GM12891 (cell line): Measurements from ENCODE around the gene ZIC5.
"Not testable (repeated sequence)": the region's sequence is repeated elsewhere in the genome, so short reads cannot be mapped to it uniquely, and the experiment has no call there.

ENCODE experiments used
- DNase-seq: peaks from one replicate; pipeline ENCODE4 v3.0.0; 2011; ENCODE audit warnings: low spot score; ENCODE audit not compliant: insufficient read length
- FAIRE-seq: peaks from 2 replicates; lab custom pipeline; 2011; peaks lifted over from hg19 to GRCh38; lab: Jason Lieb, UNC
- PAX5 ChIP-seq: IDR thresholded peaks from 2 replicates; pipeline ENCODE4 v1.6.1; 2011; ENCODE audit warnings: low read length, moderate library complexity, mild to moderate bottlenecking; ENCODE audit not compliant: insufficient read depth, severe bottlenecking
- POLR2A ChIP-seq: IDR thresholded peaks from 2 replicates; pipeline ENCODE4 v1.6.1; 2011; ENCODE audit warnings: low read depth, low read length, control low read depth
- POLR2AphosphoS5 ChIP-seq: IDR thresholded peaks from 2 replicates; pipeline ENCODE4 v1.6.1; 2011; ENCODE audit warnings: low read depth, low read length, control low read depth
- POU2F2 ChIP-seq: IDR thresholded peaks from 2 replicates; pipeline ENCODE4 v1.6.1; 2011; ENCODE audit warnings: low read depth, mild to moderate bottlenecking, control low read depth, low read length, moderate library complexity
- SPI1 ChIP-seq: IDR thresholded peaks from 2 replicates; pipeline ENCODE4 v1.6.1; 2011; ENCODE audit warnings: low read depth, low read length, control low read depth
- TAF1 ChIP-seq: IDR thresholded peaks from 2 replicates; pipeline ENCODE4 v1.6.1; 2011; ENCODE audit warnings: low read depth, low read length, control low read depth

ZIC5 gene

DNA sequence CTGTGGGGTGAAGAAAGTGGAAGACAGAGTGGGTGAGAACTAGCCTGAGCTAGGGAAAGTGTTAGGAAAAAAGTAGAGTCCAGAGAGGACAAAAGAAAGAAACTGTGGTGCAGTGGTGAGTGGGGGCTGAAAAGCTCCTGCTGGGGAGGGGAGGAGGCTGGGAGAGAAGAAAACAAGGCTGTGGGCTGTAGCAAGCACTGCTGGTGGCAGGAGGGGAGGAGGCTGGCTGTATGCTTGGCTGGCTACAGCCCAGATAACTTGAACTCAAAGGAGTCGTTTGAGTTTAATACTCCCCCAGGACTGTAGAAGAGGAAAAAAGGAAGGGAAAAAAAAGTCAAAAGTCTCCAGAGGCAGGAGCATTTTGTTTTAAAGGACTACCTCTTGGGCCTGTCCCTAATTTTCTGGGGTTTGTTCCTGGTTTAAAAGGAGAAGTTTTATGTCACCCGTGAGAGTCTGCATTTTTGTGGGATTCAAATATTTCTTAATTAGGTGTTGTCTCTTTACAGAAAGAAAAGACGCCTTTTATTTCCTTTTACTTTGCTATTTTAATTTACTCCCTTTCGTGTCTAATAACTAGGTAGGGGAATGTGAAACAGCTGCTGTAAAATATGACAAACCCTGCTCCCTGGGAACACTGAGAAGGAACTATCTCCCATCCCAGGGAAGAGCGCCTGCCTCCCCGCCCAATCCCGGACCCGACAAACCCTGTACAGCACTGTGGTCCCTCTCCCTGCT lies 21.7 kb downstream of the ZIC5 start:
- no peak for TF ChIP-seq SPI1
- TF ChIP-seq TAF1, result no peak
- no peak for TF ChIP-seq POLR2A
- TF ChIP-seq POLR2AphosphoS5, result no peak
- TF ChIP-seq PAX5, result no peak
- TF ChIP-seq POU2F2, result no peak
- FAIRE-seq (no peak), DNase-seq (no peak)

DNA sequence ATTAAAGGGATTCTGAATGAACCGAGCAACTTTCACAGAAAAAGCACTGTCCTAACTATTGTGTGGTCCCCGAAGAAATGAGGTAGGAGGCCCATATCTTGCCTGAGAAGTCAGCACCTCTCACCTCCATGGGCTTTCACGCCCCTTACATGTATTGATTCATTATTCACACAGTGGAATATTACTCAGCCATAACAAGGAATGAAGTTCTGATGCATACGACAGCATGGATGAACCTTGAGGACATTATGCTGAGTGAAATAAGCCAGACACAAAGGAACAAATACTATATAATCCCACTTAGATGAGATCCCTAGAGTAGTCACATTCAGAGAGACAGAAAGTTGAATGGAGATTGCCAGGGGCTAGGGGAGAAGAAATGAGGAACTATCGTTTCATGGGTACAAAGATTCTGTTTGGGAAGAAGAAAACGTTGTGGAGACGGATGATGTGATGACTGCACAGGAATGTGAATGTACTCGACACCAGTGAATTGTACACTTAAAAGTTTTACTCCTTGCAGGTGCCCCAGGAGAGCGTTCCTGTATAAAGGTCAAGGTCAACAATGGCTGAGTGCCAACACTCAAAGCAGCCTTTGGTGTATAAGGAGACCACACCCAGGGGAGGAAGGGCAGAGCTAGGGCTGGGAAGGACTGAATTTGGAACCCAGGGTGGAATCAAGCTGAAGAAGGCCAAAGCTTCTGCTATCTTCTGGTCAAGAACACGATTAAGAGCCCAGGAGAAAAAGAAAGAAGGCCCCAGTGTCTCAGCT lies 22.5 kb downstream of the ZIC5 start:
- no peak for TF ChIP-seq POLR2A
- TF ChIP-seq SPI1, result no peak
- TF ChIP-seq TAF1, result no peak
- DNase-seq (no peak), FAIRE-seq (no peak)

DNA sequence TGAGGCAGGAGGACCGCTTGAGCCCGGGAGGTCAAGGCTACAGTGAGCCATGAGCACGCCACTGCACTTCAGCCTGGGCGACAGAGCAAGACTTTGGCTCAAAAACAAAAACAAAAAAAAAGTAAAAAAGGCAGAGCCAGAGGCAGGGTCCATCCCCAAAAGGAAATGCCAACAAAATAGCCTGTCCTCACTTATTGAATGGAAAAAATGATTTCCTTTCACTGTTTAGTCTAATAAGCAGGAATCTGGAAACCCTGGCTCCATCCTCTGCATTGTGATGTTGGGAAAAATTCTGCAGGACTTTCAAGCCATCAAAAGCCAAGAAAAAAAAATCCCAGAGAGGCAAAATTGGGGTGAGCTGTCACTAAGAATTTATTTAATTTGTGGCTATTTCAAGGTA lies 23.2 kb downstream of the ZIC5 start:
- FAIRE-seq, result no peak
- TF ChIP-seq POU2F2 (no peak), POLR2AphosphoS5 (no peak), PAX5 (no peak), POLR2A (no peak), SPI1 (no peak), TAF1 (no peak)

DNA sequence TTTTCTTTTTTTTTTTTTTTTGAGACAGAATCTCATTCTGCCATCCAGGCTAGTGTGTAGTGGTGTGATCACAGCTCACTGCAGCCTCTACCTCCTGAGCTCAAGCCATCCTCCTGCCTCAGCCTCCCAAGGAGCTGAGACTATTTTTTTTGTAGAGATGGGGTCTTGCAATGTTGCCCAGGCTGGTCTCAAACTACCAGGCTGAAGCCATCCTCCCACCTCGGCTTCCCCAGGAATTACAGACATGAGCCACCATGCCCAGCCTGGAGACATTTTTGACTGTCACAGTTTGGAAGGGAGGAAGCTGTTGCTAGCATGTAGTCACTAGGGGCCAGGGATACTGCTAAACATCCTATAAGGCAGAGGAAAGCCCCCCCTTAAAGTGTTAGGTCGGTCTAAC lies 23.9 kb downstream of the ZIC5 start:
- FAIRE-seq (no peak), DNase-seq (no peak)
- TF ChIP-seq PAX5 (no peak), POU2F2 (no peak), SPI1 (no peak), POLR2AphosphoS5 (no peak)

More for the DNA sequence above, 23.2 kb downstream of the ZIC5 start:
- no peak for DNase-seq

DNA sequence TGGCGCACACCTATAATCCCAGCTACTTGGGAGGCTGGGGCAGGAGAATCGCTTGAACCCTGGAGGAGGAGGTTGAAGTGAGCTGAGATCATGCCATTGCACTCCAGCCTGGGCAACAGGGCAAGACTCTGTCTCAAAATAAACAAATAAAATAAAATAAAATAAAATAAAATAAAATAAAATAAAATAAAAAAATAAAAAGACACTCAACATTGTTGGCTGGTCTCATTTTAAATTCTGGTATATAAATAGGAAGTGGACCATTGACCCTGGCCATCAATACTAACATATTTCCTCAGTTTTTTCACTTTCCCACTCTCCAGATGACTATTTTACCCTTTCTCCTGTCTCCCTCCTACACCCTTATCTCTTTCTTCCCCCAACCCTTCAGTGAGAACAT lies 26.1 kb downstream of the ZIC5 start:
- FAIRE-seq, DNase-seq: not testable (repeated sequence)

DNA sequence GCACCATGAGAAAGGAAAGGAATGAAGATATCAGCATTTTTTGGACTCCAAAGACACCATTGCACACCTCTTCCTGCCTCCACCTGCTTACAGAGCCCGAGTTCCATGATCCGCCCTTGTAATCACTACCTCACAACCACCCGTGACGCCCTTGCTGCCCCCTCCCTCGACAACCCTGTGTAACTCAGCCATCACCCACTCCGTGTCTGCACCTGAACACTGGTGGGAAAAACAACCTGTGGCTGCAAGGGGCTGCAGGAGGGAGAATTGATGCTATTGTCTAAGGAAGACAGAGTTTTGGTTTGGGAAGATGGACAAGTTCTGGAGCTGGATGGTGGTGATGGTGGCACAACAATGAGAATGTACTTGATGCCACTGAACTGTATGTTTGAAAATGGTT lies 27.0 kb downstream of the ZIC5 start:
- TF ChIP-seq PAX5 (no peak), POLR2A (no peak), POLR2AphosphoS5 (no peak), SPI1 (no peak), POU2F2 (no peak), TAF1 (no peak)
- FAIRE-seq (no peak), DNase-seq (no peak)

DNA sequence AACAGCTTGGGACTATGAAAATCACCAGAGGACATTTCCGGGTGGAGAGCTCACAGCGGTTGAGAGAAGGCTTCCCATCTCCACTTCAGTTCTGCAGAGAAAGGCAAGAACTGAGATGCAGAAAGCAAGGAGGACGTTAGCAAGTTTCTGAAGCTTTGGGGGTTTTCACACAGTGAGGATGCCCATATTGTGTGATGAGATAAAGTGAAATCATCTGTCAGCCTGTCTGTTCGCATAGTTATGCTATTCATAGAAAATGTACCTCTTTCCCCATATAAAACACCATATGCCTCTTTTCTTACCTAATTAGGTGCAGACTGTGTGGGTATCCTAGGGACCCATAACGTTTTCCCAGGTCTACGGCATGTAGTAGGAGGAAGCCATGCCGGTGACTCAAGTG lies 27.5 kb downstream of the ZIC5 start:
- TF ChIP-seq POLR2A, result no peak
- TF ChIP-seq TAF1, result no peak
- TF ChIP-seq POU2F2, result no peak
- TF ChIP-seq PAX5, result no peak
- TF ChIP-seq SPI1, result no peak
- TF ChIP-seq POLR2AphosphoS5, result no peak
- no peak for FAIRE-seq
- DNase-seq, result no peak

DNA sequence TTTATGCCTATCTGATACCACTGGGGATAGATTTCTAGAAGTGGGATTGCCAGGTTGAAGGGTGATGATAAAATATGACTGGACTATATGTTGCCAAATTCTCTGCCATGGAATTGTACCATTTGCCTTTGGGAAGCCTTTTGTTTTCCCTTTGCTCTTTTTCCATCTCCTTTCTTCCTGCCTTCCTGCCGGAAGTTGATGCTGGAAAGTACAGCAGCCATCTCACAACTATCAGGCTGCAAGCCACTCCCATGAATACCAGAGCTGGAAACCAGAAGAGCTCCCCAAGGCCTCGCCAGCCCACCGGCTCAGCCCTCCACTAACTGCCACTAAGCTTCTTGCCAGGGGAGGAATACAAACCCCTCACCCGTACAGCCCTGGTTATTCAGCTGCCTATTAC lies 29.7 kb downstream of the ZIC5 start:
- TF ChIP-seq PAX5 (no peak), SPI1 (no peak), TAF1 (no peak), POLR2A (no peak), POU2F2 (no peak), POLR2AphosphoS5 (no peak)
- FAIRE-seq, result no peak
- DNase-seq, result no peak

DNA sequence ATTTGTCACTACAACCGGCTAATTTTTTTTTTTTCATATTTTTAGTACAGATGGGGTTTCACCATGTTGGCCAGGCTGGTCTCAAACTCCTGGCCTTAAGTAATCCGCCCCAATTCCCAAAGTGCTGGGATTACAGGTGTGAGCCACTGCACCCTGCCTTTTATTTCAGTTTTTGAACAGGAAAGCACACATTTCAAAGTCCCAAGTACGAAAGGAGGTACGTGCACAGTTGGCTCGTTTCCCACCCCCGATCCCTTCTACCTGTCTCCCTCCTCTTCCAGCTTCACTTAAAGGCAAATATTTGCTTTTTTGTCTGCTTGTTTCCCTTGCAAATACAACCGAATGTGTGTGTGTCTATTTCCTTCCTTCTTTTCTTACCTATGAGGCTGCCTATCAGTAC lies 30.5 kb downstream of the ZIC5 start:
- TF ChIP-seq POLR2A (no peak), TAF1 (no peak), POLR2AphosphoS5 (no peak), PAX5 (no peak), SPI1 (no peak), POU2F2 (no peak)
- no peak for FAIRE-seq
- no peak for DNase-seq

DNA sequence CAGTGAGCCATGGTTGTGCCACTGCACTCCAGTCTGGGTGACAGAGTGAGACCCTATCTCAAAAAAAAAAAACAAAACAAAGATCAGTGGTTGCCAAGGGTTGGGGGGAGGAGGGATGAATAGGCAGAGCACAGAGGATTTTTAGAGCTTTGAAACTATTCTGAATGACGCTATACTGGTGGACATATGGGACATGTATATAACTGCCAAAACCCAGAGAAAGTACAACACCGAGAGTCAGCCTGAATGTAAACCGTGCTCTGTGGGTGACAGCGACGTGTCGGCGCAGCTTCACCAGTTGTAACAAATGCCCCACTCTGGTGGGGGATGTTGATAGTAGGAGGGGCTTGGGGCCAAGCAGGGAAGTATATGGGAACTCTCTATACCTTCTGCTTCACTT lies 32.9 kb downstream of the ZIC5 start:
- no peak for FAIRE-seq
- DNase-seq, result no peak
- TF ChIP-seq POLR2A (no peak), SPI1 (no peak), POU2F2 (no peak), POLR2AphosphoS5 (no peak)

DNA sequence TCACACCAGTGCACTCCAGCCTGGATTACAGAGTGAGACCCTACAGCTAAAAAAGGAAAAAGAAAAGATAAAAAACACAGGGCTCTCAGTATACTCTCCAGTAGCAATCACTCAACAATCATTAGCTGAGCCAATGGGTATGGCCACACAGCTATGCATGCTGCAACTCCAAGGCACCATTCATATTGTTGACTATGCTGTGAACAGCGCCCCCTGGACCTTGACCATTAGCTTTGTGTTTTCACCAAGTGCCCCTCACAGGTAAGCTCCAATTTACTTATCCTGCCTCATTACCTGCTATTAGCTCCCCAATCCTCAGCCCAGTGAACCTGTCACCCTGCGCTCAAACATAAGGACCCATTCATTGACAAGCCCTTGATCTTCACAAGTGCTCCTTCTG lies 35.8 kb downstream of the ZIC5 start:
- no peak for FAIRE-seq
- TF ChIP-seq POU2F2 (no peak), POLR2A (no peak), TAF1 (no peak), SPI1 (no peak), POLR2AphosphoS5 (no peak), PAX5 (no peak)
- no peak for DNase-seq
